ENCODE data around the gene GREB1L.
"Not testable (repeated sequence)": the region's sequence is repeated elsewhere in the genome, so short reads cannot be mapped to it uniquely, and the experiment has no call there.

The GREB1L gene

GRCh38 chr18:21311980-21312379 lies 69.9 kb downstream of the GREB1L start:
- DNase-seq = not testable (repeated sequence)

GRCh38 chr18:21313576-21313975 lies 71.5 kb downstream of the GREB1L start:
- DNase-seq = no peak

GRCh38 chr18:21314724-21315123 lies 72.7 kb downstream of the GREB1L start:
- DNase-seq = no peak

- DNase-seq = not testable (repeated sequence)
These were observed 73.1 kb downstream of the GREB1L start for GRCh38 chr18:21315126-21315525.

- no peak for DNase-seq
These were observed 73.7 kb downstream of the GREB1L start for GRCh38 chr18:21315741-21316197.

GRCh38 chr18:21316296-21316695 lies 74.3 kb downstream of the GREB1L start:
- no peak for DNase-seq

- DNase-seq = no peak
These were observed 79.7 kb downstream of the GREB1L start for GRCh38 chr18:21321711-21322110.

GRCh38 chr18:21327101-21327500 lies 85.1 kb downstream of the GREB1L start:
- no peak for DNase-seq

DNA sequence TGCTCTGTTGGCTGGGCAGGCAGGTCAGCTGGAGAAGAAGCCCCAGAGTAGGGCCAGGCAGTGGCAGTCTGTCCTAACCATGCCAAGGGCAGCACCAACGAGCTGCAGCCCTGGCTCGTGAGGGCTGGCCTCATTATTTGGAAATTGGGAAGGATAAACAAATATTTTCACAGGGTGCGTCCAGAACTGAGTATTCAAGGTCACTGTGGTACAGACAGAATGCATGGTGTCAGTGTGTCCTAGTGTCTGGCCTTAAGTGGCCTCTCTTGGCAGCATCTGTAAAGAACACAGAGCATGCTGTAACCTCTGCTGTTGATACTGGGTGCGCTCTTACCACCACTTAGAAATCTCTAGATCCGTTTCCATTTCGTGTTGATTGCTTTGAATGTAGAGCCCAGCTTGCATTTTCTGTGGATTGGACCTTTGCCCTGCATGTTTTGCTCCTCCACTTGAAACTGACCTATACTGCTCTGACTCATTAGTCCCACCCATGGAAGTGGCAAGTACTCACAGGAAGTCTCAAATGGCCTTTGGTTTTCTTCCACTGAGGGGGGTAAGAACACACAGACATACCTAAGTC lies 88.2 kb downstream of the GREB1L start:
- DNase-seq = no peak

- DNase-seq = no peak
These were observed 89.0 kb downstream of the GREB1L start for GRCh38 chr18:21331065-21331464.

GRCh38 chr18:21335927-21336488 lies 94.0 kb downstream of the GREB1L start:
- DNase-seq = no peak

DNA sequence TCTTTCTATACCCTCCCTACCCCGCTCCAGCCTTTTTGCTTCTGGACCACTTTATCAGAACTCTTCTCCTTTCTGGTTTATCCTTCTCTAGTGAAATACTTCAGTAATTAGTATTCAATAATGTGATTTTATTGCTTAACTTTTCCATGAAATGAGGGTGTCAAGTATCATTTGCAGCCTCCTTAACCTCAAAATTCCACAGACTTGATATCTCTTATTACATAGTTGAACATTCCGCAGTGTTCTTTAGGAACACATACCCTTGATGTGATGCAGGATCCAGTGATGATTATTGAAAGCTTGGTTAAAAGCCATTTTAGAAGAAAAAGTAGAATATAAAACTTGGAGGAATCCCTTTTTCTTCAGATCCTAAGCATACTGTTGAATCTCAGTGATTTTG lies 94.8 kb downstream of the GREB1L start:
- no peak for DNase-seq

- DNase-seq = no peak
These were observed 99.1 kb downstream of the GREB1L start for GRCh38 chr18:21341141-21341540.

- DNase-seq = no peak
These were observed 100.3 kb downstream of the GREB1L start for GRCh38 chr18:21342372-21342771.

GRCh38 chr18:21344860-21345259 lies 102.8 kb downstream of the GREB1L start:
- DNase-seq = no peak

GRCh38 chr18:21345840-21346239 lies 103.8 kb downstream of the GREB1L start:
- no peak for DNase-seq

DNA sequence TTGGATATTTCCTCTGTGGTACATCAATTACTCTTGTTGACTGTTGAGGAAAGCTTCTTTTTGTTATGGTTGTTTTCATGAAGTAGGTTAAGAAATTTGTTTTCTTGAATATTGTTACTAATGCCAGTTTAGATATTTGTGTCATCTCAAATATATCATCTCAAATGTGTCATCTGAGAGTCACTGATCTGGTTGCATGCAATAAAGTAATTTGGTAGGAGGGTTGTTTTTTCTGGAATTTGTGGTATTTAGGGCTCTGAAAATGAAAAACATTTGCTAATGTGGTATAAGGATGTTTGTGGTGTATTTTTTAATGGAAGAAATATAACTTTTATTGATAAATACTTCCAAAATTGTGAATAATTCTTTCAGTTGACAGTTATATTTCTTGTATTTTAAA lies 117.7 kb downstream of the GREB1L start:
- DNase-seq = no peak

DNA sequence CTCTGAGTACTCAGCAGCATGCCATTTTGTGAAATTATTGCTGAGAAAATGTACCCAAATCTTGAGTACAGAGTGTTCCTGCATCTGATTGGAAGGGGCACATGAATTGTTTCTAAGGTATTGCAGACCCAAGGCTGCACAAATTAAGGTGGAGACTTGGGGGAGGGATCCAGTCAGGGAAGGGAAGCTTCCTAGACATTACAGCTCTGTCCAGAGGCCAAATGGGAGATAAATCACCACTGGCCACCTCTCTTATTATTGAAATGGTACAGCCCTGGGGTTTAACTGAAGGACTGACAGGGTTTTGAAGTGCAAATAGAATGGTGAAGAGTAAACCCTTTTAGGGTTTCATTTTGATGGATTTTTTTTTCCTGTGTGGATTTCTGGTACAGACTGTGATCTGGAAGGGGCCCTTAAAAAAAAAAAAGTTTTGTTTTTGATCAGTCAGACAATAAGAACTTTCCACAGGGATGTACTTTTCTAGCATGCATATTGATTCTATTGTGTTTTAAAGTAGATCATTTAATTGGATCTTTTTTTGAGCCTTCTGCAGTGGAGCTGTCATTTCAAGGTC lies 119.4 kb downstream of the GREB1L start:
- DNase-seq = no peak

GRCh38 chr18:21362831-21363230 lies 120.8 kb downstream of the GREB1L start:
- no peak for DNase-seq

GRCh38 chr18:21363348-21363747 lies 121.3 kb downstream of the GREB1L start:
- no peak for DNase-seq

DNA sequence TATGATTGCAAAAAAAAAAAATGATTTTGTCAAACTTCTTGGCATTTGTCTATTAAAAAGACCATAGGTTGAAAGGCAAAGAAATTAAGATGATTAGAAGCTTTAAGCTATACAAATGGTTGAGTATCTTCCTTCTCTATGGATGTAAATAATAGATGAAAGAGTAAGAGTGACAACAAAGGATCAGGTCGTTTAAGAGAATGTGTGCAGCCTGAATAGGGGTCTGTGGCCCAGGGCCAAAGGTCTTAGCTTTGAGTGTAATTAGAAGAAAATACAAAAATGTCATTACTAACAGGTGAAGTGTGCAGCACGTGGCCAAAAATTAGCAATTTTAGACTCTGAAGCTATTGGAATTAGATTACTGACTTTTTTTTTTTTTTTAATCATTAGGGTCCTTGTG lies 122.4 kb downstream of the GREB1L start:
- no peak for DNase-seq

GRCh38 chr18:21366896-21367295 lies 124.9 kb downstream of the GREB1L start:
- no peak for DNase-seq

GRCh38 chr18:21369146-21369545 lies 127.1 kb downstream of the GREB1L start:
- no peak for DNase-seq

DNA sequence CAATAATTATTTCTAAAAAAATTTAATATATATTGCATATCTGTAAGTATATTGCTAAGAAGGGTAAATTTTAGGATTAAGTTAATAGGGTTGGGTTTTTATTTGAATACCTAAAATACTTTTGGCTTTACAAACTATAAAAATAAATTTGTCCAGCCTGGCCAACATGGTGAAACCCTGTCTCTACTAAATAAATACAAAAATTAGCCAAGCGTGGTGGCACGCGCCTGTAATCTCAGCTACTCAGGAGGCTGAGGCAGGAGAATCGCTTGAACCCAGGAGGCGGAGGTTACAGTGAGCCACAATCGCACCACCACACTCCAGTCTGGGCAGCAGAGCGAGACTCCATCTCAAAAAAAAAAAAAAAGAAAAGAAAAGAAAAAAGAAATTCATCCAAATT lies 127.6 kb downstream of the GREB1L start:
- DNase-seq = not testable (repeated sequence)

GRCh38 chr18:21383031-21383430 lies 141.0 kb downstream of the GREB1L start:
- no peak for DNase-seq

Measured in CD4-positive, alpha-beta T cell treated with Interleukin-17A for 1 hour (primary cell).